Measurements from ENCODE around the gene BARX2. TPM values are rescaled to one million over a fixed set of nuclear protein-coding genes. Genes with fewer than 3 reads are reported as not detected.

BARX2 gene
- total and polyA plus RNA-seq, 7 donors = 1.8 to 6.0 TPM; not detected in 5

DNA sequence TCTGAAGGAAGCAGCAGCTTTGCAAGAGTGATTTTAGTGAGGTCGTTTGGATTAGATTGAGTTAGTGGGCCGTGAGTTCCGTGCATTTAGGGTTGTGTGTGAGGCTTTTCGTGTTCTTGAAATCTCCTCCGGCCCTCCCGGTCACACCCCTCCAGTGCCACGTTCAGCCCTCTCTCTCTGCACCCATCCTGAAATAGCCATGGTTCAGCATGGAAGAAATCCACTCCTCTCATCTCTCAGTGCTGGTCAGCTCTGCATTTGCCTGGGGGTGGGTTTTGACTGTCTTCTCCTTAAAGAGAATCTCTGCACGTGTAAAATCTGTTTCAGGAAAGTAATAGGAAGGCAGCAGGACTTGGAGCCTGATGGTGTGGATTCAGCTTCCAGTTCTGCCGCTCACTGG is 19.8 kb downstream of the BARX2 start:
- Histone ChIP-seq H3K27ac (no peak overlapping the region), H3K4me3 (no peak overlapping the region), H3K36me3 (ENCODE audit: insufficient read depth in 1 of 2, low read depth in 1 of 2) (no peaks in the 10 kb centered on the region), H3K27me3 (ENCODE audit: insufficient read depth in 3 of 3, low read length in 2 of 3) (peaks cover 0 to 11% (median 4%) of the 10 kb centered on the region in 3 donors), H3K9me3 (no peaks in the 10 kb centered on the region), H3K4me1 (no peaks in the 10 kb centered on the region)
- TF ChIP-seq, protein P1, sequence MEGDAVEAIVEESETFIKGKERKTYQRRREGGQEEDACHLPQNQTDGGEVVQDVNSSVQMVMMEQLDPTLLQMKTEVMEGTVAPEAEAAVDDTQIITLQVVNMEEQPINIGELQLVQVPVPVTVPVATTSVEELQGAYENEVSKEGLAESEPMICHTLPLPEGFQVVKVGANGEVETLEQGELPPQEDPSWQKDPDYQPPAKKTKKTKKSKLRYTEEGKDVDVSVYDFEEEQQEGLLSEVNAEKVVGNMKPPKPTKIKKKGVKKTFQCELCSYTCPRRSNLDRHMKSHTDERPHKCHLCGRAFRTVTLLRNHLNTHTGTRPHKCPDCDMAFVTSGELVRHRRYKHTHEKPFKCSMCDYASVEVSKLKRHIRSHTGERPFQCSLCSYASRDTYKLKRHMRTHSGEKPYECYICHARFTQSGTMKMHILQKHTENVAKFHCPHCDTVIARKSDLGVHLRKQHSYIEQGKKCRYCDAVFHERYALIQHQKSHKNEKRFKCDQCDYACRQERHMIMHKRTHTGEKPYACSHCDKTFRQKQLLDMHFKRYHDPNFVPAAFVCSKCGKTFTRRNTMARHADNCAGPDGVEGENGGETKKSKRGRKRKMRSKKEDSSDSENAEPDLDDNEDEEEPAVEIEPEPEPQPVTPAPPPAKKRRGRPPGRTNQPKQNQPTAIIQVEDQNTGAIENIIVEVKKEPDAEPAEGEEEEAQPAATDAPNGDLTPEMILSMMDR (IDR thresholded peaks at IDR 0.05) = no peak
- intact Hi-C loops (cut with DNase I) = no loop called here
- no peak for DNase-seq
- no peak for ATAC-seq
- WGBS, 3 donors = 22 to 35% (median 35%) methylated on average over 9 of the region's 9 CpGs

- peaks cover 0 to 8% (median 4%) of the 10 kb centered on the region in 3 donors for H3K27me3 ChIP-seq (ENCODE audit: insufficient read depth in 3 of 3, low read length in 2 of 3)
- WGBS, 3 donors = 43 to 50% (median 45%) methylated on average over 7 of the region's 7 CpGs
- no peak overlapping the region for H3K4me3 ChIP-seq
- intact Hi-C loops (cut with DNase I) = no loop called here
- ATAC-seq (no peak), DNase-seq (no peak)
- no peaks in the 10 kb centered on the region for H3K36me3 ChIP-seq (ENCODE audit: insufficient read depth in 1 of 2, low read depth in 1 of 2)
- no peaks in the 10 kb centered on the region for H3K4me1 ChIP-seq
- H3K27ac ChIP-seq = no peak overlapping the region
- H3K9me3 ChIP-seq = no peaks in the 10 kb centered on the region
- TF ChIP-seq, protein P1 (IDR thresholded peaks at IDR 0.05) = no peak
Measured at GRCh38 chr11:129395883-129396282, 20.2 kb downstream of the BARX2 start.

- TF ChIP-seq, protein P1 (IDR thresholded peaks at IDR 0.05) = no peak
- WGBS, 3 donors = 18 to 31% (median 26%) methylated on average over 3 of the region's 3 CpGs
- ATAC-seq = no peak
Measured at GRCh38 chr11:129396454-129396853, 20.8 kb downstream of the BARX2 start.

DNA sequence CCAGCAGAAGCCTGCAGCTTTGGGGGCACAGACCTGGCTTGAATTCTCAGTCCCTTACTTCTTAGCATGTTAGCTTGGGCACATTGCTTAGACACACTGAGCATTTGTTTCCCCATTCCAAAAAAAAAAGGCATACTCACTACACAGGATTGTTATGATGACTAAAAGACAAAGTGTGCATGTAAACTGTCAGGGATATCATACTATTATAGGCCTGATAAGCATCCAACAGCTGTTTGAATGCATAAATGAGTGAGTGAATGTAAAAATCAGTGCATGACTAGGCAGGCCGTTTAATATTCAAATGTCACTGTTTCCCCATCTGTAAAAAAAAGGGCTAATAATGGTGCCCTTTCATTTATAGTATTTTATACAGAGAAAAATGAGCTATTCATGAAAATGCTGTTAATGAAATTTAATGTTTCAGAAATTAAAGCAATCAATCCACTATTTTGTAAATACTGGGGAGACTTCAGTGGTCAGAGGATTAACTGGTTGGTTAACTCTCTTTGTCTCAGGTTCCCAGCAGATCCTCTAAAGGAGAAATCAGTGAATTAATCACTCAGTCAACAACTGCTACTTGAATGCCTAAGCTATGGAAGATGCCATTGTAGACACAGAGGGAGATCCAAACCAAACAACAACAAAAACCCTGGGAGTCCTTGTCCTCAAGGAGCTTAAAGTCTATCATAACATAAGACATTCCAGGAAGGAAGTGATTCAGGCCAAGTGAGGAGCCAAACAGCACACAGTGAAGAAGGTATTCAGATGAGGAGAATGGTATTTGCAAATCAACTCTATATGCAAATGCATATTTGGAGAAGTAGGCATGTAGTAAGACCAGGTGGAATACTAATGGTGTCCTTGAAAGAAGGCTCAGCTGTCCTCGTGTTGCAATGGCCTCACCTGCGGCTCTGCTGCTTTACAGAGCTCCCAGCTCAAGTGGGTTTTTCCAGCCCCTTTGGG is 26.8 kb downstream of the BARX2 start:
- H3K36me3 ChIP-seq (ENCODE audit: insufficient read depth in 1 of 2, low read depth in 1 of 2) = no peaks in the 10 kb centered on the region
- TF ChIP-seq, protein P1 (IDR thresholded peaks at IDR 0.05) = no peak
- H3K4me1 ChIP-seq = no peaks in the 10 kb centered on the region
- H3K4me3 ChIP-seq = no peak overlapping the region
- no peaks in the 10 kb centered on the region for H3K9me3 ChIP-seq
- peaks cover 0 to 3% (median 0%) of the 10 kb centered on the region in 3 donors for H3K27me3 ChIP-seq (ENCODE audit: insufficient read depth in 3 of 3, low read length in 2 of 3)
- WGBS, 3 donors = 77 to 85% (median 77%) methylated on average over 3 of the region's 3 CpGs
- ATAC-seq (no peak), DNase-seq (no peak)
- no peak overlapping the region for H3K27ac ChIP-seq
- intact Hi-C loops (cut with DNase I) = no loop called here

More at GRCh38 chr11:129396454-129396853, 20.8 kb downstream of the BARX2 start:
- Histone ChIP-seq H3K4me3 (no peak overlapping the region), H3K9me3 (no peaks in the 10 kb centered on the region), H3K27ac (no peak overlapping the region), H3K27me3 (ENCODE audit: insufficient read depth in 3 of 3, low read length in 2 of 3) (peaks cover 0 to 3% (median 0%) of the 10 kb centered on the region in 3 donors), H3K4me1 (no peaks in the 10 kb centered on the region), H3K36me3 (ENCODE audit: insufficient read depth in 1 of 2, low read depth in 1 of 2) (no peaks in the 10 kb centered on the region)
- intact Hi-C loops (cut with DNase I) = no loop called here
- no peak for DNase-seq

All from psoas muscle (tissue), 8 donors.